Liver (tissue), 9 donors: ENCODE measurements around the gene CDCP2. TPM values are rescaled to one million over a fixed set of nuclear protein-coding genes. Genes with fewer than 3 reads are reported as not detected.

Experiments used
- DNase-seq: peaks from one replicate; pipeline ENCODE4 v3.0.0-alpha.2; 2017; ENCODE audit warnings: low spot score
- H3K27ac ChIP-seq, 2 donors: one replicate each; pipeline ENCODE4 v1.7.0; 2013; ENCODE audit warnings: inconsistent platforms in 2 of 2, low read length in 2 of 2, control low read depth in 1 of 2, low read depth in 1 of 2, mild to moderate bottlenecking in 1 of 2
- H3K27me3 ChIP-seq, 4 donors: one replicate each; pipeline versions ENCODE4 v1.6.1 to v1.7.0; 2013; ENCODE audit warnings: low read length in 3 of 4, inconsistent platforms in 1 of 4, mild to moderate bottlenecking in 1 of 4, moderate library complexity in 1 of 4; ENCODE audit not compliant: control insufficient read depth in 4 of 4, insufficient read depth in 4 of 4
- H3K36me3 ChIP-seq, 4 donors: one replicate each; pipeline versions ENCODE4 v1.6.1 to v1.7.0; 2013; ENCODE audit warnings: low read length in 3 of 4, mild to moderate bottlenecking in 3 of 4, low read depth in 1 of 4, moderate library complexity in 1 of 4; ENCODE audit not compliant: control insufficient read depth in 4 of 4, insufficient read depth in 3 of 4
- H3K4me1 ChIP-seq, 4 donors: one replicate each; pipeline versions ENCODE4 v1.6.1 to v1.7.0; 2013; ENCODE audit warnings: low read length in 3 of 4, mild to moderate bottlenecking in 3 of 4, moderate library complexity in 1 of 4; ENCODE audit not compliant: control insufficient read depth in 4 of 4, insufficient read depth in 4 of 4
- H3K4me3 ChIP-seq, 3 donors: one replicate each; pipeline versions ENCODE4 v1.6.1 to v1.7.0; 2013; ENCODE audit warnings: low read length in 3 of 3, control low read depth in 1 of 3, low read depth in 1 of 3, mild to moderate bottlenecking in 1 of 3
- H3K9ac ChIP-seq, 2 donors: one replicate each; pipeline ENCODE4 v1.7.0; 2013; ENCODE audit warnings: low read length in 2 of 2, mild to moderate bottlenecking in 2 of 2, moderate library complexity in 2 of 2, control low read depth in 1 of 2, low read depth in 1 of 2
- H3K9me3 ChIP-seq, 4 donors: one replicate each; pipeline versions ENCODE4 v1.6.1 to v1.7.0; 2013; ENCODE audit warnings: low read length in 3 of 4; ENCODE audit not compliant: control insufficient read depth in 4 of 4
- ATF3 ChIP-seq: IDR thresholded peaks from 2 replicates; pipeline ENCODE4 v1.6.1; 2016; ENCODE audit warnings: antibody characterized with exemption
- CTCF ChIP-seq: fragments of 150-350 bp; IDR thresholded peaks from 2 replicates; pipeline ENCODE4 v1.5.1; 2017; ENCODE audit warnings: improper control_type of control experiment, low read depth, low read length; ENCODE audit not compliant: missing input control
- EGR1 ChIP-seq, 2 donors: IDR thresholded peaks; 2 replicates each; pipeline ENCODE4 v1.6.1; 2016 to 2018; ENCODE audit warnings: antibody characterized with exemption in 2 of 2, low read depth in 2 of 2
- FOXA1 ChIP-seq: IDR thresholded peaks from 2 replicates; pipeline ENCODE4 v1.6.1; 2016; ENCODE audit warnings: antibody characterized with exemption
- FOXA2 ChIP-seq: IDR thresholded peaks from 2 replicates; pipeline ENCODE4 v1.6.1; 2016; ENCODE audit warnings: antibody characterized with exemption
- GABPA ChIP-seq, 2 donors: IDR thresholded peaks in 1 of 2; conservative IDR thresholded peaks in 1 of 2; 2 replicates each; pipeline ENCODE4 v1.6.1; 2016; ENCODE audit warnings: antibody characterized with exemption in 2 of 2, mild to moderate bottlenecking in 1 of 2, moderate library complexity in 1 of 2
- HNF4A ChIP-seq, 2 donors: conservative IDR thresholded peaks; 2 replicates each; pipeline ENCODE4 v1.6.1; 2016; ENCODE audit warnings: antibody characterized with exemption in 2 of 2, mild to moderate bottlenecking in 2 of 2
- HNF4G ChIP-seq: IDR thresholded peaks from 2 replicates; pipeline ENCODE4 v1.6.1; 2016; ENCODE audit warnings: antibody characterized with exemption
- JUND ChIP-seq, 2 donors: IDR thresholded peaks; 2 replicates each; pipeline ENCODE4 v1.6.1; 2016; ENCODE audit warnings: antibody characterized with exemption in 2 of 2
- MAX ChIP-seq: IDR thresholded peaks from 2 replicates; pipeline ENCODE4 v1.6.1; 2016; ENCODE audit warnings: antibody characterized with exemption
- NR2F2 ChIP-seq: IDR thresholded peaks from 2 replicates; pipeline ENCODE4 v1.6.1; 2016; ENCODE audit warnings: antibody characterized with exemption
- RAD21 ChIP-seq, 2 donors: IDR thresholded peaks; 2 replicates each; pipeline ENCODE4 v1.6.1; 2016; ENCODE audit warnings: antibody characterized with exemption in 2 of 2, mild to moderate bottlenecking in 2 of 2
- REST ChIP-seq: IDR thresholded peaks from 2 replicates; pipeline ENCODE4 v1.6.1; 2016; ENCODE audit warnings: antibody characterized with exemption, mild to moderate bottlenecking
- RXRA ChIP-seq, 2 donors: IDR thresholded peaks; 2 replicates each; pipeline ENCODE4 v1.6.1; 2017 to 2018; ENCODE audit warnings: antibody characterized with exemption in 2 of 2, mild to moderate bottlenecking in 1 of 2
- SP1 ChIP-seq: IDR thresholded peaks from 2 replicates; pipeline ENCODE4 v1.6.1; 2018; ENCODE audit warnings: antibody characterized with exemption, mild to moderate bottlenecking
- TAF1 ChIP-seq: conservative IDR thresholded peaks from 2 replicates; pipeline ENCODE4 v1.6.1; 2016; ENCODE audit warnings: antibody characterized with exemption, mild to moderate bottlenecking
- YY1 ChIP-seq: IDR thresholded peaks from 2 replicates; pipeline ENCODE4 v1.6.1; 2016; ENCODE audit warnings: antibody characterized with exemption, mild to moderate bottlenecking
- ZBTB33 ChIP-seq: IDR thresholded peaks from 2 replicates; pipeline ENCODE4 v1.6.1; 2016; ENCODE audit warnings: antibody characterized with exemption
- WGBS: extraction: QIAGEN DNeasy Blood & Tissue Kit; methylation state at CpG from one replicate; pipeline ENCODE4 v1.1.7; 2013; 5-methylcytosine and 5-hydroxymethylcytosine counted together
- polyA plus RNA-seq, 2 donors: library from polyadenylated mRNA; stranded (reverse) in 1 of 2; unstranded in 1 of 2; fragments of 200-250 nt in 1 of 2; fragments of >200 nt in 1 of 2; fragmentation: Nextera tagmentation in 1 of 2; extraction: Ambion mirVana in 1 of 2; gene quantifications; one replicate each; pipeline versions ENCODE4 v1.2.1 to v1.2.3, GENCODE V29; 2013 to 2015
- total RNA-seq, 2 donors: library from RNA; depleted of rRNA; stranded (reverse); fragments of >200 nt; gene quantifications; one replicate each; pipeline ENCODE4 v1.2.3, GENCODE V29; 2014
- donor health status: healthy.
- donor health status: healthy.
- donor health status: healthy.
- donor health status: healthy.
- donor health status: healthy.

CDCP2 gene
- total and polyA plus RNA-seq, 4 donors, result under 0.01 TPM; not detected in 3

GRCh38 chr1:54094001-54094729, 58.6 kb downstream of the CDCP2 start:
- H3K4me1 ChIP-seq, result peaks cover 3 to 19% (median 9%) of the 10 kb centered on the region in 4 donors
- no peak for DNase-seq
- H3K36me3 ChIP-seq, result peaks cover 0 to 2% (median 0%) of the 10 kb centered on the region in 4 donors
- H3K27ac ChIP-seq, result peak overlapping the region; percentile 65 to 70
- no peaks in the 10 kb centered on the region for H3K27me3 ChIP-seq
- no peak overlapping the region for H3K9ac ChIP-seq
- no peaks in the 10 kb centered on the region for H3K9me3 ChIP-seq
- no peak overlapping the region for H3K4me3 ChIP-seq
- TF ChIP-seq REST (no peak), FOXA1 (no peak), RXRA (IDR thresholded peaks at IDR 0.05) (peak in 1 of 2 donors; percentile 36), RAD21 (IDR thresholded peaks at IDR 0.05) (no peak), EGR1 (IDR thresholded peaks at IDR 0.05; ENCODE audit: low read depth in 2 of 2) (no peak), SP1 (peak; percentile 24), GABPA (IDR thresholded peaks at IDR 0.05 in 1 of 2, conservative IDR thresholded peaks at IDR 0.05 in 1 of 2) (no peak), FOXA2 (peak; percentile 49), CTCF (no peak), NR2F2 (no peak), YY1 (no peak), TAF1 (no peak), HNF4A (conservative IDR thresholded peaks at IDR 0.05) (peak; percentile 38 to 49), ATF3 (no peak), HNF4G (no peak), MAX (no peak), JUND (IDR thresholded peaks at IDR 0.05) (no peak), ZBTB33 (no peak)
- WGBS, result 74% methylated on average over 4 of the region's 4 CpGs
